PC-3 (cell line): ENCODE measurements around the gene MESP2. TPM values are rescaled to one million over a fixed set of nuclear protein-coding genes. Genes with fewer than 3 reads are reported as not detected.

Source experiments
- ATAC-seq: fragments of 200-7000 bp; cut with Tn5 transposase; 2 replicates; pipeline ENCODE4 v1.9.1; 2020; ENCODE audit warnings: mild to moderate bottlenecking, moderate library complexity
- BruUV-seq: library from RNA; stranded (reverse); fragments of 400-500 nt; replicated peaks from 2 replicates; lab custom pipeline; 2021; lab: Mats Ljungman, UMichigan
- CTCF ChIA-PET: fragments of 300-600 bp; sonication (Branson Sonifier 250); formaldehyde crosslinking; loops from one replicate; lab custom pipeline; 2022; ENCODE audit warnings: antibody characterized with exemption; lab: Charles Lee
- POLR2A ChIA-PET: fragments of 300-600 bp; sonication (Branson Sonifier 250); formaldehyde crosslinking; loops from one replicate; lab custom pipeline; 2022; ENCODE audit warnings: antibody characterized with exemption; ENCODE audit not compliant: unreplicated experiment; lab: Charles Lee
- DNase-seq: peaks from one replicate; pipeline ENCODE4 v3.0.0-alpha.2; 2015
- H2AFZ ChIP-seq: fragments of 300-600 bp; sonication (generic); 2 replicates; pipeline ENCODE4 v1.6.0; 2016; ENCODE audit warnings: antibody characterized with exemption, low read length
- H3F3A ChIP-seq: fragments of 300-600 bp; sonication (generic); one replicate; pipeline ENCODE4 v1.6.0; 2017; ENCODE audit warnings: antibody characterized with exemption, low read length, control low read depth, mild to moderate bottlenecking; ENCODE audit not compliant: unreplicated experiment
- H3K27ac ChIP-seq: fragments of 300-600 bp; sonication (generic); 2 replicates; pipeline ENCODE4 v1.5.1; 2016; ENCODE audit warnings: mild to moderate bottlenecking, low read length
- H3K27me3 ChIP-seq: fragments of 300-600 bp; sonication (generic); 2 replicates; pipeline ENCODE4 v1.6.1; 2016; ENCODE audit warnings: low read length, mixed read lengths
- H3K36me3 ChIP-seq: fragments of 300-600 bp; sonication (generic); 2 replicates; pipeline ENCODE4 v1.6.1; 2016; ENCODE audit warnings: low read depth, mixed run types, low read length, mixed read lengths
- H3K4me1 ChIP-seq: fragments of 300-600 bp; sonication (generic); 2 replicates; pipeline ENCODE4 v1.5.1; 2016; ENCODE audit warnings: low read length; ENCODE audit not compliant: insufficient read depth
- H3K4me2 ChIP-seq: fragments of 300-600 bp; sonication (generic); 2 replicates; pipeline ENCODE4 v1.6.0; 2016; ENCODE audit warnings: low read length
- H3K4me3 ChIP-seq: fragments of 300-600 bp; sonication (generic); 2 replicates; pipeline ENCODE4 v1.5.1; 2016; ENCODE audit warnings: mild to moderate bottlenecking, low read length, mixed read lengths
- H3K79me2 ChIP-seq: fragments of 300-600 bp; sonication (generic); 2 replicates; pipeline ENCODE4 v1.6.1; 2017; ENCODE audit warnings: low read length, mixed read lengths
- H3K9ac ChIP-seq: fragments of 300-600 bp; sonication (generic); 2 replicates; pipeline ENCODE4 v1.6.0; 2016; ENCODE audit warnings: mild to moderate bottlenecking, low read length
- H3K9me2 ChIP-seq: fragments of 300-600 bp; sonication (generic); replicated peaks from 2 replicates; pipeline ENCODE4 v1.6.1; 2016; ENCODE audit warnings: mixed run types, low read length, mixed read lengths
- H3K9me3 ChIP-seq: fragments of 300-600 bp; sonication (generic); 2 replicates; pipeline ENCODE4 v1.6.1; 2016; ENCODE audit warnings: low read length, mixed read lengths
- H4K20me1 ChIP-seq: fragments of 300-600 bp; sonication (generic); 2 replicates; pipeline ENCODE4 v1.6.1; 2016; ENCODE audit warnings: low read length, mixed read lengths
- CTCF ChIP-seq: fragments of 300-600 bp; sonication (generic); conservative IDR thresholded peaks from 2 replicates; pipeline ENCODE4 v1.5.1; 2017; ENCODE audit warnings: antibody characterized with exemption, low read depth, mild to moderate bottlenecking, low read length
- EZH2 ChIP-seq: fragments of 300-600 bp; sonication (generic); IDR thresholded peaks from one replicate; pipeline ENCODE4 v1.6.1; 2017; ENCODE audit warnings: antibody characterized with exemption, mild to moderate bottlenecking, low read length; ENCODE audit not compliant: unreplicated experiment
- EZH2phosphoT487 ChIP-seq: fragments of 300-600 bp; sonication (generic); IDR thresholded peaks from 2 replicates; pipeline ENCODE4 v1.6.1; 2018; ENCODE audit warnings: mild to moderate bottlenecking, antibody characterized with exemption, low read length, borderline replicate concordance
- intact Hi-C: fragments of 100-400 bp; cut with micrococcal nuclease; formaldehyde crosslinking; loops from 2 replicates; pipeline ENCODE4 v1.9.0; 2023
- total RNA-seq: library from RNA; depleted of rRNA; stranded (reverse); fragments of >200 nt; gene quantifications from 2 replicates; pipeline ENCODE4 v1.2.3, GENCODE V29; 2014

The MESP2 gene
- total RNA-seq, 1 experiment from 2014 or later: 1.1 TPM

GRCh38 chr15:89777782-89778380, 1.7 kb downstream of the MESP2 start:
- CTCF ChIA-PET: no interaction called here
- intact Hi-C loops: no loop called here
- BruUV-seq: no TSS peak

DNA sequence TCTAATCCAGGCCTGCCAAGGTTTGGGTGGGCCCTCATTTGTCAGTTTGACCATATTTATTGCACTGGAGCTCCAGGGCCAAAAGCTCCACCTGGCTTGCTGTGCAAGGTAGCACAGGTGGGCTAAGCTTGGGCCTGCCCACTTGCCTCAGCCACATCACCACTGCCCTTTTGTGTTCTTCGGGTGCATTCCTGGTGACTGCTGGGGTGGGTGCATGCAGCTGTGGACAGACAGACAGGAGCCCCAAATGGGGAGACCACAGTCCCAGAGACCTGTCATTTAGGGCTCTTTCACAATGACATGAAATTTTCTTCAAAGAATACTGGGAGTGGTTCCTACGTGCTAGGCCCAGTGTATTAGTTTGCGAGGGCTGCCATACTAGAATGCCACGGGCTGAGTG, 2.7 kb downstream of the MESP2 start:
- peak overlapping the region; percentile 83; the same call in 1 of the 2 replicates for H3K27ac ChIP-seq
- no peaks in the 10 kb centered on the region for H3K79me2 ChIP-seq
- peaks cover 57% of the 10 kb centered on the region for H3K4me1 ChIP-seq
- no peak overlapping the region for H3K9ac ChIP-seq
- DNase-seq (no peak), ATAC-seq (no peak)
- H2AFZ ChIP-seq: no peak overlapping the region
- ChIA-PET CTCF (no interaction called here), POLR2A (no interaction called here)
- BruUV-seq: no TSS peak
- TF ChIP-seq CTCF: no peak
- TF ChIP-seq EZH2phosphoT487: no peak
- TF ChIP-seq EZH2: no peak
- H3K27me3 ChIP-seq: no peaks in the 10 kb centered on the region
- no peaks in the 10 kb centered on the region for H3K36me3 ChIP-seq
- intact Hi-C loops: no loop called here
- no peak overlapping the region for H3K4me2 ChIP-seq
- H3K9me3 ChIP-seq: no peaks in the 10 kb centered on the region
- no peak overlapping the region for H3K4me3 ChIP-seq
- H4K20me1 ChIP-seq: no peaks in the 10 kb centered on the region
- no peaks in the 10 kb centered on the region for H3K9me2 ChIP-seq
- H3F3A ChIP-seq: no peaks in the 10 kb centered on the region

More at GRCh38 chr15:89777782-89778380, 1.7 kb downstream of the MESP2 start:
- peaks cover 52% of the 10 kb centered on the region for H3K4me1 ChIP-seq
- H2AFZ ChIP-seq: no peak overlapping the region
- no peaks in the 10 kb centered on the region for H3K9me3 ChIP-seq
- H3K27me3 ChIP-seq: no peaks in the 10 kb centered on the region
- H3F3A ChIP-seq: no peaks in the 10 kb centered on the region
- POLR2A ChIA-PET: no interaction called here
- H3K4me2 ChIP-seq: peak overlapping the region; percentile 12; the same call in 1 of the 2 replicates
- ATAC-seq (no peak), DNase-seq (no peak)
- H4K20me1 ChIP-seq: no peaks in the 10 kb centered on the region
- TF ChIP-seq EZH2phosphoT487 (no peak), CTCF (no peak), EZH2 (no peak)
- no peaks in the 10 kb centered on the region for H3K36me3 ChIP-seq
- H3K4me3 ChIP-seq: no peak overlapping the region
- H3K79me2 ChIP-seq: no peaks in the 10 kb centered on the region
- no peaks in the 10 kb centered on the region for H3K9me2 ChIP-seq
- peak overlapping the region; percentile 83 for H3K27ac ChIP-seq
- H3K9ac ChIP-seq: no peak overlapping the region

DNA sequence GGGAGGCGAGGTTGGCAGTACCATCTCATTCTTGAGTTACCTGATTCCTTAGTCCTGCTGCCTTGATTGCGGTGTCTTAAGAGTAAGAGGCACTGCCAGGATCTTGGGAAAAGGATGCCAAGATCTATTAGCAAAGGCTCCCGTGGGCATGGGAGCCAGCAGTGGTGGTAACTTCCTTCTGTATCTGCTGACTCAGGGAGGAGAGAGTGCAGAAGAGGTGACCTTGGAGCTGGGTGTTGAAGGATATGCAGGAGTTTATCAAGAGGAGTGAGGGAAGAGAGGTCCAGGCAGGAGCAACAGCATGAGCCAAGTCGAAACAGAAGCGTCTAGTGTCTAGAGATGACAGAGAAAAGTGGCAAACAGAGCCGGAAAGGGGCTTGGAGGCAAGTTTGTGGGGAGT, 4.5 kb downstream of the MESP2 start:
- DNase-seq (no peak), ATAC-seq (no peak)
- CTCF ChIA-PET: no interaction called here
- Histone ChIP-seq H3K9ac (peak overlapping the region; percentile 77; the same call in 1 of the 2 replicates), H3K27me3 (no peaks in the 10 kb centered on the region), H3F3A (no peaks in the 10 kb centered on the region), H4K20me1 (no peaks in the 10 kb centered on the region), H3K9me3 (no peaks in the 10 kb centered on the region), H3K36me3 (no peaks in the 10 kb centered on the region), H3K79me2 (no peaks in the 10 kb centered on the region), H3K27ac (peak overlapping the region; percentile 99), H3K4me2 (peak overlapping the region; percentile 21; the same call in 1 of the 2 replicates), H3K9me2 (no peaks in the 10 kb centered on the region), H2AFZ (no peak overlapping the region), H3K4me3 (no peak overlapping the region), H3K4me1 (peaks cover 75% of the 10 kb centered on the region)
- intact Hi-C loops: no loop called here
- POLR2A ChIA-PET: no interaction called here
- TF ChIP-seq EZH2 (no peak), EZH2phosphoT487 (no peak), CTCF (no peak)
- BruUV-seq: no TSS peak
